ENCODE data around the gene SLC9A2.
A peak's percentile ranks its signal among the peaks of the same experiment; 100 is the strongest.

The SLC9A2 gene

DNA sequence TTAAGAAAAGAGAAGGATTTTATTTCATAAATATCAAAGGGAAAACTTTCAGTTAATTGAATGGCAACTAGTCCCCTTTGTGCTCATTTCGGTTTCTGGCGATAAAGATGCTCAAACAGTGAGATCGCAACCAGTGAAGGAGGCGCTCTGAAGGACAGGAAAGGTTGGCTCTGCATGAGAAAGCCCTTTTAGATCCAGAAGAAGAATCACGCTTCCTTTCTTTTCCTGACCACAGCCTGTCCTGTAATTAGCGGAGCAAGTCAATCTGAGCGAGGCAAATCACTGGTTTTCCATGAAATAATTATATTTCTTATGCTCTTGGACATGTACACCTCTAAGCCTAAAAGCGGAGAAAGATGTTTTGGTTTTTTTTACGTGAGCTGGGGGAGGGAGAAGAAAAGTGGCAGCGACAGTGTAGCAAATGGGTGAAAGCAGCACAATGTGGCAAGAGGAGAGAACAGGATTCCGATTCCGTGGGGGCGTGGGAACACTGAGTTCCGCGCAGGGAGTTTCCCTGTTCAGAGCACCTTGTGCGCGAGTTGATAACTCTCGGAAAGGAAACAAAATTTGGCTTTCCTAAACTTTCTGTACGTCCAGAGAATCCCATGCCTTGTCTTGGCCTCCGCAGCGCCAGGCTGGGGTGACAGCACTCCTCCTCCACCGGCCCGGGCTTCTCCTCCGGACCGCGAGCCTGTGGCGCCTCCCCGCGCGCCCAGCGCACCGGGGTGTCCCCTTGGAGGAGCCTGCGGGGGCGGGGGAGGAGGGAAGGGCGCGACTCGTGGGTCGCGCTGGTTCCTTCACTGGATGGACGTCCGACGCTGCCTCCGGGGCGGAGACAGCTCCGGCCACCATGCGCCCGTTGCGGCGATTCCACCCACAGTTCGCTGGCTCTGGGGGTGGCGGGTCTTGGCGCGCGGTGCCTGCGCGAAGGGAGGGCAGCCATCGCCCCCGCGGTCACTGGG lies 620 bp upstream of the SLC9A2 start:
- DNase-seq = no peak

DNA sequence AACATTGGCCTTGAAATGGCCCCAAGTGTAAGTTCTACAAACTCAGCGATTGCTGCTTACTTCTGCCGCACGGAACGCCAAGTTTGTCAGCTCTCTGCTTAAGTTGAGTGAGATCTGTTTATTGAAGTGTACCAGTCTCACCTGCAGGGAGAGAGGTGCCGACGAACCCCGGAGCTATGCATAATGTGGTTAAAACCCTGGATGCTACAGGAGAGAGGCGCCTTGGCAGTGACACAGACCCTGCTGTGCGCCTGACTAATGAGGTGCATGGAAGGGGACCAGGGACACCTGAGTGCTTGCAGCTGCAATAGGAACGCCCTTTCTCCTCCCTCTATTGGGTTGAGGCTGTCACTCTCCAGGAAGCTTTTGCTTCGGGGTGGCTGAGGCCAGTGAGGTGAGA lies 979 bp downstream of the SLC9A2 start:
- DNase-seq = peak; percentile 64 to 84

DNA sequence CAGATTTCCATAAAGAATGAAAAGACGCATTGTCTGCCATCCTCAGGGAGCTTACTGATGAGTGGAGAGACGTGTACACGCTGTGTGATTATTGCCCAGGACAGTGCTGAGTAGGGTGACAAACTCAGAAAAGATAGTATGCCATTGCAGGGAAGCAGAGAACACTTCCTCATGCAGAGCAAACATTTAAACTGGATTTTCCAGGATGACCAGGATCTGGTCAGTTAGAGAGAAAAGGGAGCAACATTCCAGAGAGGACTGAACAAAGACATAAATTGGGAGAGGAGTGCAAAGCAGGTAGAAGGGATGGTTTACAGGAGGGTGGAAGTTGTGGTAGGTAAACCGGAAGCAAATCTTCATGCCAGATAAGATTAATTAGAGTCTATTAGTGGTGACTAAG lies 2.3 kb downstream of the SLC9A2 start:
- no peak for DNase-seq

DNA sequence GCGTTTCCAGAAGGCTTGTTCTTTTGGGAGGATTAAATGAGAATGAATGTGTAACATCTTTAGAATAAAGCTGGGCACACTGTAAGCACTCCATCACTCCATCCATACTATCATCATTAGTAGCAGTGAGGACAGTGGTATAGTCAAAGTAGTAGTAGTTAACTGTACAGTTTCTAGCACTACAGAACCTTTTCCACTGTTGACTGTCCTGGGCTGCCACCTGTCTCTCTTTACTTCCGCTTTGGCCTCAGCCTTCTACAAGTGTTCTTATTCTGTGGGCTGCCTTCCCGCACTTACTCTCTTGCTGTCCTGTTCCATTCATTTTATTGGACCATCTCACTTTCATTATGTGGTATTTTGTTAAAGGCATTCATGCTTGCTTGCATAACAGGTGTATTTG lies 3.3 kb downstream of the SLC9A2 start:
- no peak for DNase-seq

DNA sequence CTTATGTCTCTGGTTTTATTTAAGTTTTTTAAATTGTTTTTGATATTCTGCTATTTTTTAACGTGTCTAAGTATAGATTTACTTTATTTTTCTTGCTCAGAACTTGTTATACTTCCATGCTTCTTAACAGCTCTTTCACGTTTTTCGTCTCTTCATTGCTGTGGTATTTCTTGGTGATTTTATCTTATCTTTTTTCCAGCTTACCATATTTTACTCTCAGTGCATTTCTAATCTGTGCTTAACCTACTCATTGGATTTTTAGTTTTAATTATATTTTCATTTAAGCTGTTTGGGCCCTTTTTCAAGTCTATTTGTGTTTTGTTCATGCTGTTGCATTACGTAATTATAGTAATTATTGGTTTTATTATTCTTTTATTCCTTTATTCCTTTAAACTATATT lies 11.1 kb downstream of the SLC9A2 start:
- DNase-seq = no peak

DNA sequence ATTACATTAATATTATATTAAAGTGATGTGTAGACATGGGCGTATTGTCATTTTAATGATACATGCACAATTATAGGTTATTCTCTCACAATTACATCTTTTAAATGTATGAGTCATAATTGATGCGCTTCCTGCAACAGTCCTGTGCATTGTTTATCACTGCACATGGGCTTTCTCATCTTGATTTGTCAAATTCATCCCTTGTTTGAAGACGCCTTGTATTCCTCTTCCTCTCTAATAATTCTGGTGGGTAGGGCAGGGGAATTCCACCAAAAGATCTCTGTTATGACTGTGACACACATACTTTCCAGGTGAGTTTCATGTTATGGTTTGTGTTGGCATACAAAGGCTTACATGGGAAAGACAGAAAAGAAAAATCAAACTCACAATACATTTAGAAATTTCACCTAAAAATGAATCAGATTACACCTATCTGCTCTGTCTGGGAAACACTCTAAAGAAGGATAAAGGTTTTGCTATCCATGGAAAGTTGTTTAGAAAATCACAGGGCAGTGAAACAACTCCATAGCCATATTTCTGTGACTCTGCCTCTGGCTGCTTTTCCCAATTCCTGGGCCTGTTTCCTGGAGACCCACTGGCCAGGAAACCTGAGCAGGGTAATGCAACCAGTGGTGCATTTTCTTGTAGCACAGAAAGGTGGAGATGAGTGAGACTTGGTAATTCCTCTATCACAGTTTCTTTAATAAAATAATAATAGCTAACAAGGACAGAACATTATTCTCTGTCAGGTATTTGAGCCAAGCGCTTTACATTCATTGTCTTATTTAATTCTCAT lies 13.2 kb downstream of the SLC9A2 start:
- DNase-seq = no peak

DNA sequence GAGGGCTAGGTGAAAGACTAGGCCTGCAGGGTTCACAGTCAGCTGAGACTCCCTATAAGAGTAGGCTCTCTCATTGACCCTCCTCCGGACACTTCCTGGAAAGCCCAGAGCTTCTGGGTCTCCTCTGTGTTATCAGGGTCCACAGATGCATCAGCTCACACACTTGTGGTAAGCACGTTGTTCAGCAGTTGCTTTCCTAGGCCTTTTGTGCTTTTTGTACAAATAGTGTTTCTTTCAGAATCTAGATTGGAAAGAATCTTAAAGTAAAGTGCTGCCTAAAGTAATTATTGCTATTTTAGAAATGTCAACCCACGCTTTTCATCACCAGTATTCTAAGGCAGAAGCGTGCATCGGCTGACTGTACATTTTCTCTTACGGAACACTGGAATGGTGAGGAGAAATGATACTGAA lies 15.5 kb downstream of the SLC9A2 start:
- no peak for DNase-seq

DNA sequence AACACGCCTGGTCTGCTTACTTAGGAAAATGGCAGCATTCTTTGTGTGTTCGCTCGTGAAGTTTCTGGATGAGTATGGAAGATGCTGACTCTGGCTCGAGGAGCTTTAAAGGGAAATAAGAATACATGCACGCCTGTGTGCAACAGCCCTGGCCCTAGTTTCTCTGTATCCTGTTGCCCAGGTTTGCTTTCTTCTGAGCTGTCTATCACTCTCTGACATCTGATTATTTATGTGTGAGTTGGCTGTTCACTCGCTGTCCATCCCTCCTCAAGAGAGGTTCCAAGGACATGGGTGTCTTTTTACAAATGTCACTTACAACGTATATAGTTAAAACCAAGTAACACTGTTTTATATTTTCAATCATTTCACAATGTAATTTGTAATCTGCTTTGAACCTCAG lies 16.0 kb downstream of the SLC9A2 start:
- no peak for DNase-seq

DNA sequence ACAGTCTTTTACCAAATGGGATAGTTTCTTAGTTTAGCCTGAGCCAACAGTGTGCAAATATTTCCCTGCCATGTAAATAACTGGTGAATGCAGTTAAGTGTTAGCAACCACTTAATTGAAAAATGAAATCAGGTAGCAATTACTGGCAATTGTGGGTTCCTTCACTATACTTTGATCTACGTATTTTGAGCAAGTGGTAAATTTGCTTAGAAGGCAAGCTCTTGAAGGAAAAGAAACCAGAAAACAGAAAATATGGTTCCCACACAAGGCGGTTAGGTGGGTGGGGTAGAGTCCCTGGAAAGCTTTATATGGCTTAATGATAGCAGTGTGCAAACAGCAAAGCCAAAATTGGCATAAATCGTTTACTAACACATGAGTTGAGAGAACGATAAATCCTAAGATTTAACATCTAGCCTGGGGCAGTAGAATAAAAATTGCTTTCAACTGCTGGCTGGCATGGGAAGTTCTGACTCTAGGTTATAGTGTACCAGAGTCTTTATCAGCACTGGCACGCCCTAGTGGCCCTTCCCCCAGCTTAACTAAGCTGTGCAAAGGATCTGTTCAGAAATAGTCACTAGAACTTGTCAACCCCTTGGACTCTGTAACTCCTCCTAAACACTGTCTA lies 17.0 kb downstream of the SLC9A2 start:
- peak in 1 of 2 experiments; percentile 45 for DNase-seq

DNA sequence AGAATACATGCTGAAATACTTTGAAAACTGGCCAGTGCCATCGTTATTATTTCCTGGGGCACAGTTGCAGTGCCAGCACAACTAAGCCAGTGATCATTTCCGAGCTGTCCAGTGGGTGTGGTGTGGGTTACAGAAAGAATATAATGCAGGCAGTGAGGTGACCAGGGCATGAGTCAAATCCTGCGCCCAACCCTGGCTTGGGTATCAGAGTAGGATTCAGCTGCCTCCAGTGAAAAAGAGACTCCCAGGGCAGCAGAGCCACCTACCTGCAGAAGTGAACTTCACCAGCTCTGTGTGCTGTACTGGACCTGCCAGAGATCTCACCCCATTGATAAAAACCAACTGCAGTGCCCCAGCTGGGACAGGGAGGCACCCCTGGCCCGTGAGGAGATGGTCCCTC lies 18.0 kb downstream of the SLC9A2 start:
- no peak for DNase-seq

DNA sequence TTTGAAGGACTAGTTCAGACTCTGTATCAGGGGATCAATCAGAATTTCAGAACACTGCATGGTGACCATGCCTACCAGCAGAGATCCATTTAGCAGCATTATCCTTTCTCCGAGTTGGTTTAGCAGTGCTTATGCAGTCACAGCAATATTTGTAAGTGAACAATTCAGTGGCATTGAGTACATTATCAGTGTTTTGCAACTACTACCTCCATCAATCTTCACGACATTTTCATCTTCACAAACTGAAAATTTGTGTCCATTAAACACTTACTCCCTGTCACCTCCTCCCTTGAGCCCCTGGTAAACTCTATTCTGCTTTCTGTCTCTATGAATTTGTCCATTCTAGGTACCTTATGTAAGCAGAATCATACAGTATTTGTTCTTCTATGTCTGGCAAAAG lies 20.1 kb downstream of the SLC9A2 start:
- no peak for DNase-seq

DNA sequence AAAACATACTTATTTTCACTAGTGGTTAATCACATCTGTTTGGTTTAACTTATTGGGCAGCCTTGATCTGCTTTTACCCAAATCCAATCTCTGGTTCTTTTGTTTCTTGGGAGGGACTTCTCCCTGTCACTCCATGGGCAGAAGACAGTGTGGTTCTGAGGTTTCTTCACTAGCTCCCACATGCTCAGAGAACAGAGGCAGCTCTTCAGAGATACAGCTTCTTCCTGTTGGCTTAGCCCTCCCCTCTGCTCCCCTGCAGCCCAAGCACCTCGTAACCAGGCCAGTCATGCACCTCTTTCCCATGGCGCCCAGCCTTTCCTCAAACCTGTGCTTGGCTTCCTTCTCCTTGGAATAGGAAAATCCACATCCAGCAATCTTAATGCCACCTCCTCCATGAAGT lies 32.8 kb downstream of the SLC9A2 start:
- no peak for DNase-seq

DNA sequence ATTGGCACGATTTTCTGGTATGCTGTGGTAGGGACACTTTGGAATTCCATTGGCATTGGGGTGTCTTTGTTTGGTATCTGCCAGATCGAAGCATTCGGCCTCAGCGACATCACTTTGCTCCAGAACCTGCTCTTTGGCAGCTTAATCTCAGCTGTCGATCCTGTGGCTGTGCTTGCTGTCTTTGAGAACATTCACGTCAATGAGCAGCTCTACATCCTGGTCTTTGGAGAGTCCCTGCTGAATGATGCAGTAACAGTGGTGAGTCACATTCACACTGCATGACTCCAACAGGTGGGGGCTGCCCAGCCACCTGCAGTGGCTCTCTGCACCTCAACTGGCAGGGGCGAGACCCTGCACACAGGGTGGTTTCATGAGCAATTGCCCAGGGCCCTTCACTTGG lies 38.4 kb downstream of the SLC9A2 start:
- no peak for DNase-seq

DNA sequence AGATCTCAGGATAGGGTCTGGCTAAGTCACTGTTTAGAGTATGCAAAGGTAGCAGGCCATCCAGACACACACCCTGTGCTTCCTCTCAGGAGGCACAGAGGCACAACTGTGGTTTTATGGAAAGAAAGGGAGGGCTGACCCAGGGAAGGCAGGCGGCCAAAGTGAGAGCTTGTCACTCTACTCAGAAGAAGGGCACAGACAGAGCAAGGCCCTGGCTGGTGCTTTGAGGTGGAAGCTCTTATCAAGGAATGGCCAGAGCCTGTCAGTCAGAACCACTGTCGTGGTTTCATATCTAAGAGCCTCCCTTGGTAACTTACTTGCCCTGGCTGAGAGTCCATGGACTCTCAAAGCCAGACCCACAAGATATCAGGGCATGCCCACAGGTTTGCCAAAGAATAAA lies 40.7 kb downstream of the SLC9A2 start:
- no peak for DNase-seq

DNA sequence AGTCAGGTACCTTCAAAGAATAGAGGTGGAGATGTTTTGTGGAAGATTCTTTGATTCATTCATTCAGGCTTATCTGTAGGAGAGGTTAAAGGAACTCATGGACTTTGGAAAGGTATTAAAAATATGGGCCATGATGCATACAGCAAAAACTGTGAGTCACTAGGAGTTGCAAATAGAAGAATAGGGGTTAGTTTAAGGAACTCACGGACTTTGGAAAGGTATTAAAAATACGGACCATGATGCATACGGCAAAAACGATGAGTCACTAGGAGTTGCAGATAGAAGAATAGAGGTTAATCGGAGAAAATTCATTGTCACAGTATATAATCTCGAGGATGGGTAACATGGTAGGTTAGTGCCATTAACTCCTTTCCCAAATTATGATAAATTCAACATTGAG lies 41.2 kb downstream of the SLC9A2 start:
- DNase-seq = no peak

DNA sequence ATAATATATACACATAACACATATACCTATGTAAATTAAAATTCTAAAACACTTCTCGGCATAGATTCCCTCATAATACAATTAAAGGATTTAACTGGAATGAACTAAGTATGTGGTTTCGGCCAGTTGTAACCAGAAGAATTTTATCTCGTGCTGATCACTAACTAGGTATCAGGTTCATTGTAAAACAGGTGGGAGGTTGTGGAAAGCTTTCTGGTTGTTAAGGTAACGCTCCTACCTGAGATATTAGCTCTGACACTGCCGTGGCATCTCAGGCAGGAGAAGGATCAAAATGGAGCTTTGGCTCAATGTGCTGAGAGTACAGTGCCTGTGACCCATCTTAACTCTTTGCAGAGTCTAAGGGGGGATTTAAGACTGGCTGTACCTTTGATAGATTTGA lies 42.5 kb downstream of the SLC9A2 start:
- DNase-seq = no peak

DNA sequence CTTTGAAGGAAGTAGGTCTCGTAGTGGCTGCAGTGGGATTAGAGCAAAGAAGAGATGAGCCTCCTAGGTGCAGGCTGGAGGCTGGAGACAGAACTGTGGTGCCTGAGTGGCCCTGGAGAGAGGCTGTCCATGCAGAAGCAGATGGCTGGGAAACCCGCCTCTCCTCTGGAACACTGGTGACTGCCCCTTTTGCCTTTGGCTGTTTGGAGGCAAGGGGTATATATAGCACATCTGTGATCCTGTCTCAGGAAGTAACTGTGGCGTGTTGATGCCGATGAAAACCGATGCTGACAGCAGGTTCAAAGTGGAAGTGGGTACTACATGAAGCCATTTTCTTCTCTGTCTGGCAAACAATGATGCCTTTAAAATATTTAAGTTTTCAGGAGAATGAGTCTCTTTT lies 43.5 kb downstream of the SLC9A2 start:
- DNase-seq = no peak

DNA sequence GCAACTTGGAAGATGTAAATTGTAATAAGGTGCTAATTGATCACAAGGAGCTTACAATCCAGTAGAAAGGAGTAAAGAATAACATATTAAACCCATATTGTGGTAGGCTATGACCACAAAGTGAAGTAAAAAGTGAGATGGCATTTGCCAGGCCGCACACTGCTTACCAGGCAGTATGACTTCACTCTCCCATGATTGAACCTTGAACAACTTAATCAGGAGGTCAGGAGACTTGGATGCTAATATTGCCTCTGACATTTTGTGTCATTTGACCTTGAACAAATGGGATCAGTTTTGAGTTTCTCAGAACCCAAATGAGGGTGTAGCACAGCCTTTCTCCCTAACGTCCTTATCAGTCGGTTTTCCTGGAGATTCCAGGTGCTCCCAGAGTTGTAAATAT lies 44.0 kb downstream of the SLC9A2 start:
- DNase-seq = no peak

DNA sequence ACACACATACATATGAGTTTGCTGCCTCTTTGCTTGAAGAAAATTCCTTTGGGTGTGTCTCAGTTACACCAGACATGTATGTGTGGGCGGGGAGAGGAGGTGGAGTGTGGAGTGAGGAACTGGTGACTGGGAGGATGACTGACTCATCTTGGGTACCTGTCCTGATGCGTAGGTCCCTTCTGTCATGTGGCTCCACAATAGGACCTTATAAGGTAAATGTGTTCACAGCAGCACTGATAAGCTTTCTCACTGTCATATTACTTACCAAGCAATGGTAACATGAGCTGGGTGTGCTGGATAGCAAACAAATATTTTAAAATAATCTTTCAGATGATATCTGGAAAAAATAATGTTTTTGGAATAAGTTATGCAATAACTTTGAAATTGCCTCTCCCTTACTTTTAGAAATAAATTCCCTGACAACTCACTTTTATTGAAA lies 45.1 kb downstream of the SLC9A2 start:
- no peak for DNase-seq

DNA sequence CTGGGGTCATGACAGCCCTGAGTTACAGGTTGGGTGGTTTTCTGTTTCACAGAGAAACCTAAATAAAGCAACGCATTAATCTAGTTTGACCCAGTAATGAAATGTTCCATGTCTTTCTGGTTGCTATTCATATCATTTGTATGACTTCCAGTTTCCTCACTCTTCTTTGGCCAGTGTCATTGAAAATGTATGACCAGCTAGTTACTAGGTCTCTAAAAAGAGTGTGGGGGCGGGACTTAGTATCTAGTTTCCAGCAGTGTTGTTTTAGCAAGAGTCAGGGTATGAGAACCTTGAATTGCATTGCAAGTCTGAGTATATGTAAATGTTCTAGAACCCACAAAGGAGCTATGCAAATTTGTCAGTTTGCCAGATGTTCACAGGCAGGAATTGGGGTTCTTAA lies 47.7 kb downstream of the SLC9A2 start:
- no peak for DNase-seq

DNA sequence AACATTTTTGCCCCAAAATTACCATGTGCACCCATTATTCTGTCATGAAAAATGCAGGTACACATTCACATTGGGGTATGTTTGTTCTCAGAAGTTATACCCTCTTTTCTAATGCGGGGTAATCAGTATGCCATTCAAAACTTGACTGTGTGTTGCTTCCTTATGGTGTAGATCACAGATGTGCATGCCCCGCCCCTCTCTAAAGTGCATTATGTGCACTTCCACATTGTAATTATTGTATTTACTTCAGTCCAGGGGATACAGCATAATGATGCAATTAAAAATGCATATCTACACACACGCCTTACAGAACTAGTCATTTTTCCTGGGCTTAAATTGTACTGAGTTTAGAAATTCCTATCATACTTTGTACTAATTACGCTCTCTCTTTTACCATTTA lies 48.8 kb downstream of the SLC9A2 start:
- no peak for DNase-seq

DNA sequence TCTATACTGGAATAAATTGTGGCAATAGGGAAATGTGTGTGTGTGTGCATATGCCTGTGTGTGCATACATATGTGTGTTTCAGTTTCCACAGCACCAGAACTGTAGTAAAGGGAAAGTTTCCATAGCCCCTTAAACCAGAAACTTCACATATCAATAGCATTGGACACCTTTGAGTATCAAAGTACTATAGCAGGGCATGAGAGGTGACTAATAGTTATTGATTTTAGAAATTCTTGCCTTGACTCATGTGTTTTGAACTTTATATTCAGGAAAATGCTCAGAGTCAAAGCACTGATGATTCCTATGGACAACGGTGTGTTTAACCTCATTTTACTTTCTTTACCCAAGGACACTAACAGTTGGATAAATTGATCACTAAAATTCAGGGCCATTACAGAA lies 50.0 kb downstream of the SLC9A2 start:
- DNase-seq = no peak

DNA sequence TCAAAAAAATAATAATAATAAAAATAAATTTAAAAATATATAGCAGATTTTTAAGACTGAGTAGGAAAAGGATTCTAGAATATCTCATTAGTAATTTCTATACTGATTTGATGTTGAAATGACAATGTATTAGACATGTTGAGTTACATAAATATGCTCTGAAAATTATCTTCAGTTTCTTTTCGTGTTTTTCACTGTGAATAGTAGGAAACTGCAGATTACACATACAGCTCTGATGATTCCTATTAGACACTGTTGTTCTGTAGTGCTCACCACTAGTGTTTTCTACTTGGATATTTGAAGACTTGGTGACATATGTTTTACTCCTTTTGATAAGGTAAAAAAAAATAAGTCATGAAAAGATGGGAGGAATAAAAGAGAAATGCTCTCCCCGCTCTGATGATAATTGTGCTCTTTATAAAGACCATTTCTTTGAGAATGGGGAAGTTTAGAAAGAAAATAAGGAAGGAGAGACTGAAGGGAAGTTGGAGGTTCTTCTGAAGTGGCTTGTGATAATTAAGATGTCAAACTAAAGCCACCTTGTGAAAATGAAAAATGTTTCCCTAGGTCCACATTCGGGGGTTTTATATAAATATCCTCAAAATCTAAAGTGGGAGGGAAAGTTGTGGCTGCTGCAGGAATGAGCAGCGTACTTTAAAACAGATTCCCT lies 52.9 kb downstream of the SLC9A2 start:
- no peak for DNase-seq

All from NCI-H2081 (cell line).